PC-9 (cell line): ENCODE results near the gene NR5A1. TPM values are rescaled to one million over a fixed set of nuclear protein-coding genes. Genes with fewer than 3 reads are reported as not detected.

Experiments
- BruUV-seq: library from RNA; stranded (reverse); fragments of 400-500 nt; replicated peaks from 2 replicates; lab custom pipeline; 2021; lab: Mats Ljungman, UMichigan
- CTCF ChIA-PET: fragments of 300-600 bp; sonication (Branson Sonifier 250); formaldehyde crosslinking; loops from one replicate; lab custom pipeline; 2022; ENCODE audit warnings: antibody characterized with exemption; lab: Charles Lee
- POLR2A ChIA-PET: fragments of 300-600 bp; sonication (Branson Sonifier 250); formaldehyde crosslinking; loops from one replicate; lab custom pipeline; 2022; ENCODE audit warnings: antibody characterized with exemption; ENCODE audit not compliant: unreplicated experiment; lab: Charles Lee
- DNase-seq, 2 experiments: peaks; one replicate each; pipeline versions ENCODE4 v3.0.0 to v3.0.0-alpha.2; 2015 to 2022; ENCODE audit warnings: mixed read lengths in 1 of 2
- H2AFZ ChIP-seq: fragments of 200-600 bp; sonication (generic); 2 replicates; pipeline ENCODE4 v1.8.1; 2017; ENCODE audit warnings: antibody characterized with exemption
- H3F3A ChIP-seq: fragments of 200-600 bp; sonication (generic); 2 replicates; pipeline ENCODE4 v1.8.1; 2017; ENCODE audit warnings: antibody characterized with exemption, mild to moderate bottlenecking, low read depth; ENCODE audit not compliant: insufficient read depth
- H3K27ac ChIP-seq: fragments of 200-600 bp; sonication (generic); 2 replicates; pipeline ENCODE4 v1.6.1; 2016; ENCODE audit warnings: mixed run types
- H3K27me3 ChIP-seq: fragments of 200-600 bp; sonication (generic); 2 replicates; pipeline ENCODE4 v1.6.1; 2016; ENCODE audit warnings: low read depth, mixed run types; ENCODE audit not compliant: insufficient read depth
- H3K36me3 ChIP-seq: fragments of 200-600 bp; sonication (generic); 2 replicates; pipeline ENCODE4 v1.6.1; 2016; ENCODE audit warnings: low read depth, mixed run types
- H3K4me1 ChIP-seq: fragments of 200-600 bp; sonication (generic); replicated peaks from 2 replicates; pipeline ENCODE4 v1.6.1; 2016; ENCODE audit warnings: mixed run types; ENCODE audit not compliant: insufficient read depth
- H3K4me2 ChIP-seq: fragments of 200-600 bp; sonication (generic); 2 replicates; pipeline ENCODE4 v1.6.1; 2017; ENCODE audit warnings: mixed run types
- H3K4me3 ChIP-seq: fragments of 200-600 bp; sonication (generic); 2 replicates; pipeline ENCODE4 v1.6.1; 2016; ENCODE audit warnings: mixed run types
- H3K79me2 ChIP-seq: fragments of 200-600 bp; sonication (generic); 2 replicates; pipeline ENCODE4 v1.6.1; 2017; ENCODE audit warnings: low read depth, mixed run types
- H3K9me2 ChIP-seq: fragments of 200-600 bp; sonication (generic); 2 replicates; pipeline ENCODE4 v1.8.1; 2017; ENCODE audit warnings: mild to moderate bottlenecking; ENCODE audit not compliant: insufficient read depth
- H3K9me3 ChIP-seq: fragments of 200-600 bp; sonication (generic); 2 replicates; pipeline ENCODE4 v1.8.1; 2016; ENCODE audit warnings: low read depth; ENCODE audit not compliant: insufficient read depth
- H4K20me1 ChIP-seq: fragments of 200-600 bp; sonication (generic); 2 replicates; pipeline ENCODE4 v1.8.1; 2017; ENCODE audit not compliant: insufficient read depth
- CTCF ChIP-seq: fragments of 200-600 bp; sonication (generic); conservative IDR thresholded peaks from 2 replicates; pipeline ENCODE4 v1.6.1; 2017; ENCODE audit warnings: mixed run types, antibody characterized with exemption, mild to moderate bottlenecking, moderate library complexity
- EZH2 ChIP-seq: fragments of 200-600 bp; sonication (generic); IDR thresholded peaks from 2 replicates; pipeline ENCODE4 v1.8.0; 2017; ENCODE audit warnings: antibody characterized with exemption, low read depth
- intact Hi-C: fragments of 100-400 bp; cut with micrococcal nuclease; formaldehyde crosslinking; loops from one replicate; pipeline ENCODE4 v1.10.0; 2022; ENCODE audit not compliant: unreplicated experiment
- total RNA-seq: library from RNA; stranded (reverse); gene quantifications from 2 replicates; pipeline ENCODE4 v1.2.3, GENCODE V29; 2021

Gene NR5A1
- total RNA-seq, 1 experiment from 2014 or later: 0.15 TPM

- Histone ChIP-seq H3K4me2 (no peak overlapping the region), H3K4me3 (no peak overlapping the region), H3K4me1 (no peaks in the 10 kb centered on the region), H4K20me1 (no peaks in the 10 kb centered on the region), H3K9me2 (no peaks in the 10 kb centered on the region), H3K79me2 (no peaks in the 10 kb centered on the region), H3K27me3 (peaks cover 48% of the 10 kb centered on the region), H3K36me3 (no peaks in the 10 kb centered on the region), H3F3A (no peaks in the 10 kb centered on the region), H3K9me3 (no peaks in the 10 kb centered on the region), H3K27ac (no peak overlapping the region), H2AFZ (no peak overlapping the region)
- intact Hi-C loops: no loop called here
- ChIA-PET POLR2A (no interaction called here), CTCF (no interaction called here)
- BruUV-seq: no TSS peak
- no peak for DNase-seq
- no peak for TF ChIP-seq EZH2
- no peak for TF ChIP-seq CTCF
Observed at GRCh38 chr9:124485936-124486335, 21.3 kb downstream of the NR5A1 start.

GRCh38 chr9:124485201-124485600, 22.0 kb downstream of the NR5A1 start:
- Histone ChIP-seq H4K20me1 (no peaks in the 10 kb centered on the region), H3K4me3 (no peak overlapping the region), H3K79me2 (no peaks in the 10 kb centered on the region), H3K27me3 (peaks cover 47% of the 10 kb centered on the region), H3K9me2 (no peaks in the 10 kb centered on the region), H3F3A (no peaks in the 10 kb centered on the region), H3K4me1 (no peaks in the 10 kb centered on the region), H3K36me3 (no peaks in the 10 kb centered on the region), H3K27ac (no peak overlapping the region), H2AFZ (no peak overlapping the region), H3K9me3 (no peaks in the 10 kb centered on the region), H3K4me2 (no peak overlapping the region)
- BruUV-seq: no TSS peak
- ChIA-PET POLR2A (interaction anchor here (0.6 kb wide), 1 partner anchor 30 kb away, joined by 6 read pairs; no protein-coding TSS in a partner anchor), CTCF (no interaction called here)
- no peak for TF ChIP-seq EZH2
- intact Hi-C loops: no loop called here
- no peak for DNase-seq

- Histone ChIP-seq H3K36me3 (no peaks in the 10 kb centered on the region), H3K4me1 (no peaks in the 10 kb centered on the region), H3K4me3 (no peak overlapping the region), H3K9me2 (no peaks in the 10 kb centered on the region), H3K27ac (no peak overlapping the region), H3K4me2 (no peak overlapping the region), H2AFZ (no peak overlapping the region), H3K9me3 (no peaks in the 10 kb centered on the region), H3F3A (no peaks in the 10 kb centered on the region), H3K27me3 (peaks cover 35% of the 10 kb centered on the region), H4K20me1 (no peaks in the 10 kb centered on the region), H3K79me2 (no peaks in the 10 kb centered on the region)
- intact Hi-C loops: loop anchor here (5.0 kb wide), 1 partner anchor 66 kb away; the partner anchor contains the start of gene PSMB7
- CTCF ChIA-PET: no interaction called here
- POLR2A ChIA-PET: no interaction called here
- no TSS peak for BruUV-seq
- no peak for TF ChIP-seq EZH2
- no peak for TF ChIP-seq CTCF
- no peak for DNase-seq
Observed at GRCh38 chr9:124483481-124483880, 23.7 kb downstream of the NR5A1 start.
